GM03348 (cell line): Measurements from ENCODE around the gene ZNRF2.
A peak's percentile ranks its signal among the peaks of the same experiment; 100 is the strongest.

ENCODE experiments used
- DNase-seq: peaks from one replicate; pipeline ENCODE4 v3.0.0; 2012; ENCODE audit warnings: low spot score

Gene ZNRF2

DNA sequence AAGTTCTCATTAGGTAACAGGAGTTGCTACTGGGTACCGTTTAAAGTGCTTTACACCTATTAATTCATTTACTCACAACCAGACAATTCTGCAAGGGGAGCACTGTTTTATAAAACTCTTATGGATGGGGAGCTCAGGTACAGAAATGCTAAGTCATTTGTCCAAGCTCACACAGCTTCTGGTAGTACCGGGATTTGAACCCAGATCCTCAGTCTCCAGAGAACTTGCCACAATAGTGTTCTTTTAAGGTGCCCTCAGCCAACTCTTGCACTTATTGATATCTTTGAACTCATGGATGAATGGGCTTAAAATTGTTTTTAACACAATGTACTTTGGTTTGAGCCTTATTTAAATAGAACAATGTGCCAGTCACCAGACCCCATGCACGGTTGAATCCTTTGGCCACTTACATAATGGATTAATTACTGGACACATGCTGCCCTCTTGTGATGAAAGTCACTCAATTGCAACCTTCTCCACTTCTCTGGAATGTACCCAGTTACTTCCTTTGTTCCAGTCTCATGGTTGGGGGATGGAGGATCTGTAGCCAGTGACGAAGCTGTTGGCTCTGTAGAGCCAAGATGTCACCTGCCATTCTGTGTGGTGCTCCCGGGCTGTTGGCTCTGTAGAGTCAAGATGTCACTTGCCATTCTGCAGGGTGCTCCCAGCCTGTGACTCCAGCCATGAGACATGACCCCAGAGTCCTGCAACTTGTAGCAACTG lies 128.5 kb downstream of the ZNRF2 start:
- DNase-seq: peak; percentile 87

DNA sequence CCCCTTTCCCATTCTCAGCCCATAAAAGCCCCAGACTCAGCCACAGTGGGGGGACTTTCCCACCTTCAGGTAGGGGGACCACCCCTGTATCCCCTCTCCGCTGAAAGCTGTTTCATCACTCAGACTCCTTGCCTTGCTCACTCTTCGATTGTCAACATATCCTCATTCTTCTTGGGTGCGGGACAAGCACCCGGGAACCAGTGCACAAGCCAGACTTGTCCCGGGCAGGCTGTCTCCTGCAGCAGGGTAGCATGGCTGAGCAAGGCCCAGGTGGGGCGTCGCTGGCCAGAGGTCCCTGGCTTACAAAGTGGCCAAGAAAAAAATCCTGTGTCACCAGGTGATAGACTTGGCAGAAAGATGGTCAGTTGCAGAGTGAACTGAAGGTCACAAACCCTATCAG lies 129.5 kb downstream of the ZNRF2 start:
- DNase-seq: no peak
